ENCODE data around the gene DEDD2. TPM values are rescaled to one million over a fixed set of nuclear protein-coding genes. Genes with fewer than 3 reads are reported as not detected.

Gene DEDD2
- total RNA-seq, 1 donor from 2014 or later = 21.4 TPM

- peaks cover 14 to 25% (median 23%) of the 10 kb centered on the region in 3 donors for H3K36me3 ChIP-seq (ENCODE audit: control insufficient read depth in 3 of 3, insufficient read depth in 3 of 3, low read length in 3 of 3)
- H3K27ac ChIP-seq (ENCODE audit: low read depth, low read length) = peak overlapping the region; percentile 90
- H3K9ac ChIP-seq (ENCODE audit: low read depth in 1 of 3, low read length in 3 of 3) = peak overlapping the region; percentile 85 to 94 (median 91)
- peak overlapping the region; percentile 87 to 92 (median 92) for H3K4me3 ChIP-seq (ENCODE audit: low read length in 3 of 3)
- no peaks in the 10 kb centered on the region for H3K9me3 ChIP-seq (ENCODE audit: control insufficient read depth in 3 of 3, low read length in 3 of 3)
- H3K27me3 ChIP-seq (ENCODE audit: control insufficient read depth in 3 of 3, insufficient read depth in 3 of 3, low read length in 3 of 3) = no peaks in the 10 kb centered on the region
- H3K4me1 ChIP-seq (ENCODE audit: control insufficient read depth in 3 of 3, insufficient read depth in 3 of 3, low read length in 3 of 3) = peaks cover 35 to 61% (median 39%) of the 10 kb centered on the region in 3 donors
Observed at GRCh38 chr19:42216653-42217519, 591 bp downstream of the DEDD2 start.

- H3K9me3 ChIP-seq (ENCODE audit: control insufficient read depth in 3 of 3, low read length in 3 of 3) = no peaks in the 10 kb centered on the region
- no peaks in the 10 kb centered on the region for H3K27me3 ChIP-seq (ENCODE audit: control insufficient read depth in 3 of 3, insufficient read depth in 3 of 3, low read length in 3 of 3)
- H3K27ac ChIP-seq (ENCODE audit: low read depth, low read length) = no peak overlapping the region
- H3K4me3 ChIP-seq (ENCODE audit: low read length in 3 of 3) = no peak overlapping the region
- H3K9ac ChIP-seq (ENCODE audit: low read depth in 1 of 3, low read length in 3 of 3) = peak overlapping the region in 1 of 3 donors; percentile 33
- H3K36me3 ChIP-seq (ENCODE audit: control insufficient read depth in 3 of 3, insufficient read depth in 3 of 3, low read length in 3 of 3) = peaks cover 14 to 26% (median 25%) of the 10 kb centered on the region in 3 donors
- peaks cover 27 to 48% (median 30%) of the 10 kb centered on the region in 3 donors for H3K4me1 ChIP-seq (ENCODE audit: control insufficient read depth in 3 of 3, insufficient read depth in 3 of 3, low read length in 3 of 3)
Observed at GRCh38 chr19:42214810-42215485, 2.5 kb downstream of the DEDD2 start.

GRCh38 chr19:42212886-42213285, 4.6 kb downstream of the DEDD2 start:
- no peaks in the 10 kb centered on the region for H3K27me3 ChIP-seq (ENCODE audit: control insufficient read depth in 3 of 3, insufficient read depth in 3 of 3, low read length in 3 of 3)
- H3K9ac ChIP-seq (ENCODE audit: low read depth in 1 of 3, low read length in 3 of 3) = no peak overlapping the region
- peaks cover 13 to 27% (median 14%) of the 10 kb centered on the region in 3 donors for H3K4me1 ChIP-seq (ENCODE audit: control insufficient read depth in 3 of 3, insufficient read depth in 3 of 3, low read length in 3 of 3)
- no peaks in the 10 kb centered on the region for H3K9me3 ChIP-seq (ENCODE audit: control insufficient read depth in 3 of 3, low read length in 3 of 3)
- H3K36me3 ChIP-seq (ENCODE audit: control insufficient read depth in 3 of 3, insufficient read depth in 3 of 3, low read length in 3 of 3) = peaks cover 31 to 47% (median 45%) of the 10 kb centered on the region in 3 donors
- no peak overlapping the region for H3K27ac ChIP-seq (ENCODE audit: low read depth, low read length)
- H3K4me3 ChIP-seq (ENCODE audit: low read length in 3 of 3) = no peak overlapping the region

GRCh38 chr19:42208612-42209011, 8.9 kb downstream of the DEDD2 start:
- Histone ChIP-seq H3K4me1 (ENCODE audit: control insufficient read depth in 3 of 3, insufficient read depth in 3 of 3, low read length in 3 of 3) (no peaks in the 10 kb centered on the region), H3K9ac (ENCODE audit: low read depth in 1 of 3, low read length in 3 of 3) (no peak overlapping the region), H3K4me3 (ENCODE audit: low read length in 3 of 3) (no peak overlapping the region), H3K9me3 (ENCODE audit: control insufficient read depth in 3 of 3, low read length in 3 of 3) (no peaks in the 10 kb centered on the region), H3K27me3 (ENCODE audit: control insufficient read depth in 3 of 3, insufficient read depth in 3 of 3, low read length in 3 of 3) (no peaks in the 10 kb centered on the region), H3K36me3 (ENCODE audit: control insufficient read depth in 3 of 3, insufficient read depth in 3 of 3, low read length in 3 of 3) (peaks cover 46 to 63% (median 62%) of the 10 kb centered on the region in 3 donors), H3K27ac (ENCODE audit: low read depth, low read length) (no peak overlapping the region)

- Histone ChIP-seq H3K27ac (ENCODE audit: low read depth, low read length) (no peak overlapping the region), H3K9ac (ENCODE audit: low read depth in 1 of 3, low read length in 3 of 3) (no peak overlapping the region), H3K9me3 (ENCODE audit: control insufficient read depth in 3 of 3, low read length in 3 of 3) (no peaks in the 10 kb centered on the region), H3K4me3 (ENCODE audit: low read length in 3 of 3) (no peak overlapping the region), H3K36me3 (ENCODE audit: control insufficient read depth in 3 of 3, insufficient read depth in 3 of 3, low read length in 3 of 3) (peaks cover 44 to 64% (median 61%) of the 10 kb centered on the region in 3 donors), H3K4me1 (ENCODE audit: control insufficient read depth in 3 of 3, insufficient read depth in 3 of 3, low read length in 3 of 3) (peaks cover 0 to 3% (median 0%) of the 10 kb centered on the region in 3 donors), H3K27me3 (ENCODE audit: control insufficient read depth in 3 of 3, insufficient read depth in 3 of 3, low read length in 3 of 3) (no peaks in the 10 kb centered on the region)
Observed at GRCh38 chr19:42207767-42208271, 9.7 kb downstream of the DEDD2 start.

- peaks cover 0 to 9% (median 4%) of the 10 kb centered on the region in 3 donors for H3K4me1 ChIP-seq (ENCODE audit: control insufficient read depth in 3 of 3, insufficient read depth in 3 of 3, low read length in 3 of 3)
- H3K27me3 ChIP-seq (ENCODE audit: control insufficient read depth in 3 of 3, insufficient read depth in 3 of 3, low read length in 3 of 3) = no peaks in the 10 kb centered on the region
- H3K9ac ChIP-seq (ENCODE audit: low read depth in 1 of 3, low read length in 3 of 3) = no peak overlapping the region
- no peak overlapping the region for H3K27ac ChIP-seq (ENCODE audit: low read depth, low read length)
- no peak overlapping the region for H3K4me3 ChIP-seq (ENCODE audit: low read length in 3 of 3)
- peaks cover 45 to 64% (median 64%) of the 10 kb centered on the region in 3 donors for H3K36me3 ChIP-seq (ENCODE audit: control insufficient read depth in 3 of 3, insufficient read depth in 3 of 3, low read length in 3 of 3)
- H3K9me3 ChIP-seq (ENCODE audit: control insufficient read depth in 3 of 3, low read length in 3 of 3) = no peaks in the 10 kb centered on the region
Observed at GRCh38 chr19:42206871-42207755, 10.4 kb downstream of the DEDD2 start.

- peaks cover 51 to 82% (median 76%) of the 10 kb centered on the region in 3 donors for H3K36me3 ChIP-seq (ENCODE audit: control insufficient read depth in 3 of 3, insufficient read depth in 3 of 3, low read length in 3 of 3)
Observed at GRCh38 chr19:42204664-42205063, 12.8 kb downstream of the DEDD2 start.

GRCh38 chr19:42203700-42204099, 13.8 kb downstream of the DEDD2 start:
- Histone ChIP-seq H3K27me3 (ENCODE audit: control insufficient read depth in 3 of 3, insufficient read depth in 3 of 3, low read length in 3 of 3) (no peaks in the 10 kb centered on the region), H3K4me1 (ENCODE audit: control insufficient read depth in 3 of 3, insufficient read depth in 3 of 3, low read length in 3 of 3) (peaks cover 9 to 32% (median 9%) of the 10 kb centered on the region in 3 donors), H3K9ac (ENCODE audit: low read depth in 1 of 3, low read length in 3 of 3) (no peak overlapping the region), H3K27ac (ENCODE audit: low read depth, low read length) (no peak overlapping the region), H3K9me3 (ENCODE audit: control insufficient read depth in 3 of 3, low read length in 3 of 3) (no peaks in the 10 kb centered on the region), H3K4me3 (ENCODE audit: low read length in 3 of 3) (no peak overlapping the region), H3K36me3 (ENCODE audit: control insufficient read depth in 3 of 3, insufficient read depth in 3 of 3, low read length in 3 of 3) (peaks cover 49 to 80% (median 73%) of the 10 kb centered on the region in 3 donors)

More at GRCh38 chr19:42204664-42205063, 12.8 kb downstream of the DEDD2 start:
- H3K9ac ChIP-seq (ENCODE audit: low read depth in 1 of 3, low read length in 3 of 3) = no peak overlapping the region
- no peak overlapping the region for H3K4me3 ChIP-seq (ENCODE audit: low read length in 3 of 3)
- H3K27ac ChIP-seq (ENCODE audit: low read depth, low read length) = no peak overlapping the region
- no peaks in the 10 kb centered on the region for H3K9me3 ChIP-seq (ENCODE audit: control insufficient read depth in 3 of 3, low read length in 3 of 3)
- H3K4me1 ChIP-seq (ENCODE audit: control insufficient read depth in 3 of 3, insufficient read depth in 3 of 3, low read length in 3 of 3) = peaks cover 7 to 31% (median 9%) of the 10 kb centered on the region in 3 donors
- no peaks in the 10 kb centered on the region for H3K27me3 ChIP-seq (ENCODE audit: control insufficient read depth in 3 of 3, insufficient read depth in 3 of 3, low read length in 3 of 3)

GRCh38 chr19:42202290-42202880, 15.1 kb downstream of the DEDD2 start:
- Histone ChIP-seq H3K36me3 (ENCODE audit: control insufficient read depth in 3 of 3, insufficient read depth in 3 of 3, low read length in 3 of 3) (peaks cover 47 to 70% (median 66%) of the 10 kb centered on the region in 3 donors), H3K9ac (ENCODE audit: low read depth in 1 of 3, low read length in 3 of 3) (no peak overlapping the region), H3K4me1 (ENCODE audit: control insufficient read depth in 3 of 3, insufficient read depth in 3 of 3, low read length in 3 of 3) (peaks cover 9 to 32% (median 9%) of the 10 kb centered on the region in 3 donors), H3K27ac (ENCODE audit: low read depth, low read length) (peak overlapping the region; percentile 26), H3K27me3 (ENCODE audit: control insufficient read depth in 3 of 3, insufficient read depth in 3 of 3, low read length in 3 of 3) (no peaks in the 10 kb centered on the region), H3K9me3 (ENCODE audit: control insufficient read depth in 3 of 3, low read length in 3 of 3) (no peaks in the 10 kb centered on the region), H3K4me3 (ENCODE audit: low read length in 3 of 3) (no peak overlapping the region)

All from skeletal muscle tissue (tissue), 4 donors.